GM12878 (cell line): ENCODE data around the gene PPFIA4. TPM values are rescaled to one million over a fixed set of nuclear protein-coding genes. Genes with fewer than 3 reads are reported as not detected.
A peak's percentile ranks its signal among the peaks of the same experiment; 100 is the strongest.

ENCODE experiments used
- ATAC-seq: fragments of 200-7000 bp; cut with Tn5 transposase; 3 replicates; pipeline ENCODE4 v1.9.1; 2020; ENCODE audit warnings: mild to moderate bottlenecking, moderate library complexity
- BruUV-seq: library from RNA; stranded (reverse); fragments of 400-500 nt; replicated peaks from 2 replicates; lab custom pipeline; 2021; lab: Mats Ljungman, UMichigan
- CTCF ChIA-PET: fragments of 300-600 bp; sonication (Branson Sonifier 250); formaldehyde crosslinking; extraction: SDS; loops from one replicate; lab custom pipeline; 2021; ENCODE audit warnings: inconsistent platforms; lab: Yijun Ruan, JAX
- POLR2A ChIA-PET: fragments of 350-600 bp; formaldehyde crosslinking; extraction: SDS; loops from one replicate; lab custom pipeline; 2021; ENCODE audit warnings: inconsistent platforms; lab: Charles Lee
- RAD21 ChIA-PET: fragments of 300-600 bp; sonication (Branson Sonifier 250); formaldehyde crosslinking; loops from one replicate; lab custom pipeline; 2023; ENCODE audit warnings: antibody characterized with exemption; ENCODE audit not compliant: unreplicated experiment; lab: Charles Lee
- SMC1A ChIA-PET: fragments of 300-600 bp; sonication (Branson Sonifier 250); formaldehyde crosslinking; loops from one replicate; lab custom pipeline; 2023; ENCODE audit not compliant: unreplicated experiment, uncharacterized antibody; lab: Charles Lee
- DNase-seq: peaks from one replicate; pipeline ENCODE4 v3.0.0-alpha.2; 2011; ENCODE audit warnings: low read depth, low spot score
- FAIRE-seq: peaks from 3 replicates; lab custom pipeline; 2011; peaks lifted over from hg19 to GRCh38; lab: Jason Lieb, UNC
- H2AFZ ChIP-seq: 2 replicates; pipeline ENCODE4 v1.6.0; 2011; ENCODE audit warnings: low read depth, low read length, control low read depth; ENCODE audit not compliant: control insufficient read depth
- H3K27ac ChIP-seq: 2 replicates; pipeline ENCODE4 v1.5.1; 2011; ENCODE audit warnings: control low read depth; ENCODE audit not compliant: control insufficient read depth, insufficient read depth
- H3K27me3 ChIP-seq, 2 experiments: replicated peaks in 1 of 2; 2 replicates each; pipeline versions ENCODE4 v1.6.0 to v1.6.1; 2011; ENCODE audit warnings: low read length in 1 of 2; ENCODE audit not compliant: control insufficient read depth in 2 of 2, insufficient read depth in 2 of 2
- H3K36me3 ChIP-seq, 2 experiments: 2 replicates each; pipeline ENCODE4 v1.5.1; 2011; ENCODE audit warnings: low read length in 1 of 2; ENCODE audit not compliant: control insufficient read depth in 2 of 2, insufficient read depth in 2 of 2
- H3K4me1 ChIP-seq: 2 replicates; pipeline ENCODE4 v1.6.1; 2011; ENCODE audit warnings: mild to moderate bottlenecking, low read length, moderate library complexity, mixed read lengths; ENCODE audit not compliant: control insufficient read depth, insufficient read depth
- H3K4me2 ChIP-seq: 2 replicates; pipeline ENCODE4 v1.6.0; 2011; ENCODE audit warnings: control low read depth; ENCODE audit not compliant: control insufficient read depth, insufficient read depth
- H3K4me3 ChIP-seq: fragments of 200-600 bp; sonication (generic); 2 replicates; pipeline ENCODE4 v1.5.1; 2016
- H3K79me2 ChIP-seq: 2 replicates; pipeline ENCODE4 v1.6.0; 2011; ENCODE audit warnings: low read length; ENCODE audit not compliant: control insufficient read depth, insufficient read depth
- H3K9ac ChIP-seq: 2 replicates; pipeline ENCODE4 v1.8.0; 2011; ENCODE audit warnings: low read length, control low read depth, mixed read lengths; ENCODE audit not compliant: control insufficient read depth, insufficient read depth
- H3K9me3 ChIP-seq: replicated peaks from 3 replicates; pipeline ENCODE4 v1.5.1; 2011; ENCODE audit warnings: mild to moderate bottlenecking, low read length; ENCODE audit not compliant: control insufficient read depth, insufficient read depth
- H4K20me1 ChIP-seq: 2 replicates; pipeline ENCODE4 v1.6.0; 2011; ENCODE audit not compliant: control insufficient read depth, insufficient read depth
- ATF7 ChIP-seq: fragments of 450-650 bp; IDR thresholded peaks from 2 replicates; pipeline ENCODE4 v1.6.1; 2016; ENCODE audit warnings: low read depth, mild to moderate bottlenecking
- BHLHE40 ChIP-seq, 2 experiments: fragments of 450-650 bp in 1 of 2; IDR thresholded peaks; 2 replicates each; pipeline ENCODE4 v1.6.1; 2011 to 2017; ENCODE audit warnings: low read depth in 2 of 2, borderline replicate concordance in 1 of 2, improper control_type of control experiment in 1 of 2, low read length in 1 of 2, mild to moderate bottlenecking in 1 of 2
- IKZF1 ChIP-seq: fragments of 450-650 bp; conservative IDR thresholded peaks from 2 replicates; pipeline ENCODE4 v1.6.1; 2017; ENCODE audit warnings: antibody characterized with exemption, mild to moderate bottlenecking
- JUNB ChIP-seq: IDR thresholded peaks from 2 replicates; pipeline ENCODE4 v1.6.1; 2016; ENCODE audit warnings: antibody characterized with exemption, mild to moderate bottlenecking
- JUND ChIP-seq: IDR thresholded peaks from 2 replicates; pipeline ENCODE4 v1.6.1; 2012; ENCODE audit warnings: low read depth, mild to moderate bottlenecking, low read length, improper control_type of control experiment, moderate library complexity
- MEF2A ChIP-seq: IDR thresholded peaks from 2 replicates; pipeline ENCODE4 v1.6.1; 2011; ENCODE audit warnings: low read depth, mild to moderate bottlenecking, low read length, moderate library complexity; ENCODE audit not compliant: insufficient read depth
- MEF2B ChIP-seq: fragments of 450-650 bp; IDR thresholded peaks from 2 replicates; pipeline ENCODE4 v1.6.1; 2018; ENCODE audit warnings: mild to moderate bottlenecking, moderate library complexity; ENCODE audit not compliant: partially characterized antibody, poor library complexity, severe bottlenecking
- MXI1 ChIP-seq: fragments of 150-350 bp; IDR thresholded peaks from 2 replicates; pipeline ENCODE4 v1.6.1; 2011; ENCODE audit warnings: low read depth, mild to moderate bottlenecking, inconsistent platforms, low read length, improper control_type of control experiment
- MYB ChIP-seq: fragments of 150-350 bp; IDR thresholded peaks from 2 replicates; pipeline ENCODE4 v1.6.1; 2014; ENCODE audit warnings: mild to moderate bottlenecking, low read depth, low read length, borderline replicate concordance
- NR2C2 ChIP-seq: IDR thresholded peaks from 2 replicates; pipeline ENCODE4 v1.6.1; 2011; ENCODE audit warnings: borderline replicate concordance, low read depth; ENCODE audit not compliant: control insufficient read depth, insufficient read length
- RAD51 ChIP-seq: fragments of 450-650 bp; IDR thresholded peaks from 2 replicates; pipeline ENCODE4 v1.6.1; 2016; ENCODE audit warnings: moderate library complexity, mild to moderate bottlenecking, inconsistent platforms
- RBBP5 ChIP-seq: fragments of 200-600 bp; sonication (generic); conservative IDR thresholded peaks from 2 replicates; pipeline ENCODE4 v1.6.1; 2016
- RUNX3 ChIP-seq: IDR thresholded peaks from 2 replicates; pipeline ENCODE4 v1.6.1; 2012; ENCODE audit warnings: low read length, inconsistent platforms
- SREBF2 ChIP-seq: IDR thresholded peaks from 2 replicates; pipeline ENCODE4 v1.6.1; 2012; ENCODE audit warnings: mild to moderate bottlenecking, low read length
- SRF ChIP-seq, 2 experiments: IDR thresholded peaks; 2 replicates each; pipeline ENCODE4 v1.6.1; 2011; ENCODE audit warnings: low read depth in 2 of 2, low read length in 2 of 2, mild to moderate bottlenecking in 1 of 2, moderate library complexity in 1 of 2
- TCF12 ChIP-seq: IDR thresholded peaks from 2 replicates; pipeline ENCODE4 v1.6.1; 2011; ENCODE audit warnings: low read depth, mild to moderate bottlenecking, low read length
- USF1 ChIP-seq: IDR thresholded peaks from 2 replicates; pipeline ENCODE4 v1.6.1; 2011; ENCODE audit warnings: borderline replicate concordance, low read depth, mild to moderate bottlenecking, moderate library complexity, mixed read lengths, low read length; ENCODE audit not compliant: insufficient read depth; ENCODE audit errors: extremely low read length
- USF2 ChIP-seq: IDR thresholded peaks from 2 replicates; pipeline ENCODE4 v1.6.1; 2011; ENCODE audit warnings: low read depth, low read length, improper control_type of control experiment, borderline replicate concordance
- WGBS: methylation state at CpG from one replicate; pipeline ENCODE4 v1.1.6; 2016; ENCODE audit warnings: low lambda C conversion rate; ENCODE audit not compliant: insufficient replicate concordance, insufficient coverage; ENCODE audit errors: missing lambda C conversion rate; 5-methylcytosine and 5-hydroxymethylcytosine counted together
- in situ Hi-C: fragments of 300-500 bp; cut with MboI; formaldehyde crosslinking; loops from 9 replicates; pipeline ENCODE4 v1.14.3; 2018; ENCODE audit warnings: mixed read lengths
- intact Hi-C: fragments of 100-400 bp; cut with micrococcal nuclease; formaldehyde crosslinking; loops from one replicate; pipeline ENCODE4 v1.14.2; 2022; ENCODE audit not compliant: unreplicated experiment
- polyA plus RNA-seq, 11 experiments: library from polyadenylated mRNA; depleted of rRNA in 4 of 11; unstranded in 6 of 11; stranded (reverse) in 5 of 11; fragments of >200 nt; fragmentation: Nextera tagmentation in 4 of 11; fragmentation: Illumina TruSeq in 1 of 11; extraction: Ambion mirVana in 4 of 11; extraction: Trizol in 1 of 11; gene quantifications; 1 replicate in 1 of 11; 2 replicates in 10 of 11; pipeline versions ENCODE4 v1.2.1 to v1.2.3, GENCODE V29; 2011 to 2016; ENCODE audit warnings: inconsistent platforms in 2 of 11, missing spikeins in 2 of 11, low read depth in 1 of 11
- total RNA-seq, 4 experiments: library from RNA; depleted of rRNA in 3 of 4; stranded (reverse); fragments of >200 nt in 3 of 4; fragmentation: Illumina TruSeq in 1 of 4; extraction: Trizol in 1 of 4; gene quantifications; 2 replicates each; pipeline versions ENCODE4 v1.2.1 to v1.2.3, GENCODE V29; 2013 to 2021
- TF ChIP-seq, protein P1 (sequence below): IDR thresholded peaks from 2 replicates; pipeline ENCODE4 v1.6.1; 2012; ENCODE audit warnings: low read depth, low read length, improper control_type of control experiment

Gene PPFIA4
- total and polyA plus RNA-seq, 10 of the 15 experiments (the other 5 are each of a cell fraction or from before 2014, with no cell fraction given): 0.02 to 19.7 (median 0.34) TPM; not detected in 1

DNA sequence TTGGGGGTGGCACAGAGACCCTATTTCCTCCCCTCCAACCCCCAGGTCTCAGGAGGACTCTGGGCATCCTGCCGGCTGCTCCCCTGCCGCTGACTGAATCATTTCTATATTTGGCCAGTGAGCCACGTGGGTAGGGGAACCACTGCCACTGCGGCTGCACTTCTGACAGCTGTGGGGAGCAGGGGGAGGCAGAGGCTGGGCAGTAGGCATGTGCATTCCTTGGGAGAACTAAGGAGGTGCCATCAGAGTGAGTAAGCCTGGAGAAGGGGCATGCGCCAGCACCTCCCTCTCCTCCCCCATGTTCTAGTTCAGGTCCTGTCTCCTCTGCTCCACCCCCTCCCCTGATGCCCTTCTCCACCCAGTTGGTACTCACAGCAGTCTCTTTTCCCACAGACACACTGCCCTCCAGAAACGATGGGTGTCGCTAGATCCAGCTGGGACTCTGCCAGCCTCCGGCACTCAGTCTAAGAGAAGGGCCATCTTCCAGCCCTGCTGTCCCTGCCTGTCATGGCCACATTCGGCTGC is 12.0 kb downstream of the PPFIA4 start:
- ChIA-PET SMC1A (interaction anchor here (1.0 to 3.5 kb wide), 4 partner anchors 80 to 232 kb away, joined by 4 to 41 read pairs (median 21); no protein-coding TSS in a partner anchor), RAD21 (interaction anchor here (0.9 to 3.7 kb wide), 3 partner anchors 30 to 231 kb away, joined by 3 to 46 read pairs (median 20); no protein-coding TSS in a partner anchor), POLR2A (no interaction called here), CTCF (interaction anchor here (0.6 to 9.7 kb wide), 16 partner anchors 9 to 455 kb away, joined by 3 to 127 read pairs (median 6); no protein-coding TSS in a partner anchor)
- FAIRE-seq: peak; percentile 52
- H3K27ac ChIP-seq: no peak overlapping the region
- H3K4me1 ChIP-seq: peaks cover 11% of the 10 kb centered on the region
- ATAC-seq: peak; percentile 79
- peak; percentile 55; the same call in 1 of the 2 replicates for TF ChIP-seq TCF12
- TF ChIP-seq, protein P1, sequence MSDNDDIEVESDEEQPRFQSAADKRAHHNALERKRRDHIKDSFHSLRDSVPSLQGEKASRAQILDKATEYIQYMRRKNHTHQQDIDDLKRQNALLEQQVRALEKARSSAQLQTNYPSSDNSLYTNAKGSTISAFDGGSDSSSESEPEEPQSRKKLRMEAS: peak; percentile 49; the same call in 1 of the 2 replicates
- no peak for TF ChIP-seq MYB
- peak; percentile 31; the same call in 1 of the 2 replicates for TF ChIP-seq ATF7
- no peak for TF ChIP-seq SREBF2
- TF ChIP-seq MXI1: peak; percentile 91
- peak in 1 of 2 experiments; percentile 72; a peak in 2 of 4 replicates for TF ChIP-seq SRF (IDR thresholded peaks at IDR 0.05; ENCODE audit: low read depth in 2 of 2, low read length in 2 of 2)
- no peak for TF ChIP-seq NR2C2
- TF ChIP-seq USF2: peak; percentile 33
- TF ChIP-seq RUNX3: peak; percentile 34; the same call in 1 of the 2 replicates
- TF ChIP-seq JUNB: no peak
- TF ChIP-seq RBBP5: no peak
- 0 out of 2 replicates have a peak, but pooled peaks have one; percentile 19 for TF ChIP-seq JUND
- peak; percentile 58 for TF ChIP-seq USF1
- peak; percentile 64 for TF ChIP-seq MEF2B
- TF ChIP-seq BHLHE40 (IDR thresholded peaks at IDR 0.05; ENCODE audit: borderline replicate concordance in 1 of 2, low read depth in 2 of 2, low read length in 1 of 2): peak in 1 of 2 experiments; percentile 44; a peak in 1 of 4 replicates
- peak; percentile 90 for TF ChIP-seq MEF2A
- TF ChIP-seq IKZF1: peak; percentile 41; the same call in 1 of the 2 replicates
- peak; percentile 70 for TF ChIP-seq RAD51
- no peak overlapping the region for H3K4me2 ChIP-seq
- H3K79me2 ChIP-seq: no peaks in the 10 kb centered on the region
- no peak for DNase-seq
- H3K4me3 ChIP-seq: no peak overlapping the region
- in situ Hi-C loops: loop anchor here (5.0 kb wide), 1 partner anchor 179 kb away; no protein-coding TSS in a partner anchor
- H3K36me3 ChIP-seq: no peaks in the 10 kb centered on the region; a peak in 1 of 4 replicates
- no peaks in the 10 kb centered on the region for H3K27me3 ChIP-seq
- intact Hi-C loops: loop anchor here (2.0 to 10.0 kb wide), 2 partner anchors 231 to 297 kb away; no protein-coding TSS in a partner anchor
- H2AFZ ChIP-seq: no peak overlapping the region
- WGBS: 19% methylated on average over 9 of the region's 9 CpGs
- BruUV-seq: no TSS peak
- no peak overlapping the region for H3K9ac ChIP-seq
- H3K9me3 ChIP-seq: no peaks in the 10 kb centered on the region
- H4K20me1 ChIP-seq: peaks cover 6% of the 10 kb centered on the region
